Measurements from ENCODE around the gene VTA1. TPM values are rescaled to one million over a fixed set of nuclear protein-coding genes. Genes with fewer than 3 reads are reported as not detected.

The VTA1 gene
- polyA plus RNA-seq, 3 donors = 15.9 to 97.3 (median 74.8) TPM

DNA sequence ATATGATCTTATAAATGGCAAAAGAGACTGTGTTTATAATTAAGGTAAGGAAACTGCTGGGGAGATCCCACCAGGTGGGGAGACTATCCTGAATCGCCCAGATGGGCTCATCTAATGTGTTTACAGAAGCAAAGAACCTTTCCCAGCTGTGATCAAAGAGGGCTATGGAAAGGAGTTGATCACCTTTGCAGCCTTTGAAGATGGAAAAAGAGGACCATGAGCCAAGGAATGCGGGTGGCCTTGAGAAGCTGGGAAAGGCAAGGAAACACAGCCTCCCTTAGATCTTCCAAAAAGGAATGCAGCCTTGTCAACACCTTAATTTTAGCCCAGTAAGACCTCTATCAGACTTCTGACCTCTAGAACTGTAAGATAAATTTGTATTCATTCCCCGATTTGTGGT lies 88.2 kb downstream of the VTA1 start:
- TF ChIP-seq, protein P1, sequence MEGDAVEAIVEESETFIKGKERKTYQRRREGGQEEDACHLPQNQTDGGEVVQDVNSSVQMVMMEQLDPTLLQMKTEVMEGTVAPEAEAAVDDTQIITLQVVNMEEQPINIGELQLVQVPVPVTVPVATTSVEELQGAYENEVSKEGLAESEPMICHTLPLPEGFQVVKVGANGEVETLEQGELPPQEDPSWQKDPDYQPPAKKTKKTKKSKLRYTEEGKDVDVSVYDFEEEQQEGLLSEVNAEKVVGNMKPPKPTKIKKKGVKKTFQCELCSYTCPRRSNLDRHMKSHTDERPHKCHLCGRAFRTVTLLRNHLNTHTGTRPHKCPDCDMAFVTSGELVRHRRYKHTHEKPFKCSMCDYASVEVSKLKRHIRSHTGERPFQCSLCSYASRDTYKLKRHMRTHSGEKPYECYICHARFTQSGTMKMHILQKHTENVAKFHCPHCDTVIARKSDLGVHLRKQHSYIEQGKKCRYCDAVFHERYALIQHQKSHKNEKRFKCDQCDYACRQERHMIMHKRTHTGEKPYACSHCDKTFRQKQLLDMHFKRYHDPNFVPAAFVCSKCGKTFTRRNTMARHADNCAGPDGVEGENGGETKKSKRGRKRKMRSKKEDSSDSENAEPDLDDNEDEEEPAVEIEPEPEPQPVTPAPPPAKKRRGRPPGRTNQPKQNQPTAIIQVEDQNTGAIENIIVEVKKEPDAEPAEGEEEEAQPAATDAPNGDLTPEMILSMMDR (IDR thresholded peaks at IDR 0.05) = no peak
- H3K36me3 Mint-ChIP-seq = no peaks in the 10 kb centered on the region
- intact Hi-C loops (cut with micrococcal nuclease) = no loop called here

DNA sequence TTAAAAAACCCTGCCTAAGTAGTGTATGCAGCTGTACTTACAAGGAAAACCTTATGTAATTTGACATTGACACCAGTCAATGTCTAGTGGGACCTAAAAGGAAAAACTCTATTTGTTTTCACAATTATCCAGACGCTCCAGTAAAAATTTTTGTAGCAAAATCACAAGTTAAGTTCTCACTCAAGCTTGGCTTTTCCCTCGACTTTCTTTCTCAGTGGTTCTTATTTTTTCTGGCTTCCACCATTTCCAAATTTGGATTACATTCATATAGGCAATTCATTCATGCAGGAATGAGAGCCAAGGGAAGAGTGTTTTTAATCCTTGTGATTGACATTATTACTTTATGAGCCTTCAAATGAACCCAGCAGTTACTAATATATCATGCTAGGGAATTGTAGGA lies 88.7 kb downstream of the VTA1 start:
- intact Hi-C loops (cut with micrococcal nuclease) = no loop called here
- no peak overlapping the region for H3K4me3 ChIP-seq (replicated peaks in 1 of 3; ENCODE audit: low read depth in 2 of 3, low read length in 3 of 3)
- H3K4me1 ChIP-seq (ENCODE audit: control insufficient read depth in 1 of 2, insufficient read depth in 2 of 2, low read length in 2 of 2) = peaks cover 0 to 4% of the 10 kb centered on the region in 2 donors
- Mint-ChIP-seq H3K36me3 (no peaks in the 10 kb centered on the region), H3K27ac (no peak overlapping the region), H3K27me3 (ENCODE audit: low read depth in 3 of 3) (peaks cover 0 to 1% (median 0%) of the 10 kb centered on the region in 3 donors), H3K4me3 (no peak overlapping the region), H3K9me3 (no peaks in the 10 kb centered on the region), H3K4me1 (peaks cover 11% of the 10 kb centered on the region)
- no peaks in the 10 kb centered on the region for H3K36me3 ChIP-seq (replicated peaks in 1 of 2; ENCODE audit: control insufficient read depth in 1 of 2, insufficient read depth in 2 of 2, low read length in 2 of 2)
- no peaks in the 10 kb centered on the region for H3K79me2 ChIP-seq (ENCODE audit: insufficient read depth, low read length)
- TF ChIP-seq, protein P1 (IDR thresholded peaks at IDR 0.05) = no peak
- WGBS (ENCODE audit: insufficient coverage) = no CpG with 5 or more reads among the region's 2 CpGs
- no peaks in the 10 kb centered on the region for H4K20me1 ChIP-seq (ENCODE audit: insufficient read depth, low read length)
- H3K4me2 ChIP-seq (replicated peaks; ENCODE audit: extremely low read depth, low read length, poor library complexity, severe bottlenecking) = no peak overlapping the region
- H3K27ac ChIP-seq (ENCODE audit: low read depth in 1 of 2, low read length in 2 of 2) = no peak overlapping the region
- no peaks in the 10 kb centered on the region for H3K27me3 ChIP-seq (ENCODE audit: control insufficient read depth in 2 of 2, insufficient read depth in 2 of 2, low read length in 2 of 2)
- no peak overlapping the region for H2AFZ ChIP-seq (ENCODE audit: insufficient read depth, low read depth, low read length, poor library complexity, severe bottlenecking)
- H3K9ac ChIP-seq (ENCODE audit: insufficient read depth, low read length, poor library complexity, severe bottlenecking) = no peak overlapping the region
- DNase-seq = no peak
- no peaks in the 10 kb centered on the region for H3K9me3 ChIP-seq (replicated peaks in 1 of 2; ENCODE audit: control insufficient read depth in 1 of 2, insufficient read depth in 1 of 2, low read length in 2 of 2)

More for the DNA sequence above, 88.2 kb downstream of the VTA1 start:
- Histone ChIP-seq H2AFZ (ENCODE audit: insufficient read depth, low read depth, low read length, poor library complexity, severe bottlenecking) (no peak overlapping the region), H3K4me2 (replicated peaks; ENCODE audit: extremely low read depth, low read length, poor library complexity, severe bottlenecking) (no peak overlapping the region), H3K4me3 (replicated peaks in 1 of 3; ENCODE audit: low read depth in 2 of 3, low read length in 3 of 3) (no peak overlapping the region), H3K4me1 (ENCODE audit: control insufficient read depth in 1 of 2, insufficient read depth in 2 of 2, low read length in 2 of 2) (no peaks in the 10 kb centered on the region), H3K27ac (ENCODE audit: low read depth in 1 of 2, low read length in 2 of 2) (no peak overlapping the region), H3K27me3 (ENCODE audit: control insufficient read depth in 2 of 2, insufficient read depth in 2 of 2, low read length in 2 of 2) (no peaks in the 10 kb centered on the region), H4K20me1 (ENCODE audit: insufficient read depth, low read length) (no peaks in the 10 kb centered on the region), H3K9me3 (replicated peaks in 1 of 2; ENCODE audit: control insufficient read depth in 1 of 2, insufficient read depth in 1 of 2, low read length in 2 of 2) (no peaks in the 10 kb centered on the region), H3K79me2 (ENCODE audit: insufficient read depth, low read length) (no peaks in the 10 kb centered on the region), H3K9ac (ENCODE audit: insufficient read depth, low read length, poor library complexity, severe bottlenecking) (no peak overlapping the region), H3K36me3 (replicated peaks in 1 of 2; ENCODE audit: control insufficient read depth in 1 of 2, insufficient read depth in 2 of 2, low read length in 2 of 2) (no peaks in the 10 kb centered on the region)
- 83% methylated on average over 1 of the region's 3 CpGs for WGBS (ENCODE audit: insufficient coverage)
- Mint-ChIP-seq H3K4me1 (peaks cover 10% of the 10 kb centered on the region), H3K9me3 (peaks cover 0 to 5% (median 0%) of the 10 kb centered on the region in 7 donors), H3K4me3 (no peak overlapping the region), H3K27ac (no peak overlapping the region), H3K27me3 (ENCODE audit: low read depth in 3 of 3) (peaks cover 0 to 1% (median 0%) of the 10 kb centered on the region in 3 donors)
- no peak for DNase-seq
